ENCODE data around the gene LIMD2.

LIMD2 gene

GRCh38 chr17:63718988-63719387 lies 19.1 kb upstream of the LIMD2 start:
- no peak for TF ChIP-seq CTCF (IDR thresholded peaks at IDR 0.05; ENCODE audit: low read depth, low read length)
- peak; percentile 25 for DNase-seq (ENCODE audit: low read depth, low spot score)
- in situ Hi-C loops (cut with HindIII; ENCODE audit: low sequenced_read_pairs) = no loop called here
- no peak overlapping the region for H3K4me3 ChIP-seq (ENCODE audit: low read depth, low read length)

DNA sequence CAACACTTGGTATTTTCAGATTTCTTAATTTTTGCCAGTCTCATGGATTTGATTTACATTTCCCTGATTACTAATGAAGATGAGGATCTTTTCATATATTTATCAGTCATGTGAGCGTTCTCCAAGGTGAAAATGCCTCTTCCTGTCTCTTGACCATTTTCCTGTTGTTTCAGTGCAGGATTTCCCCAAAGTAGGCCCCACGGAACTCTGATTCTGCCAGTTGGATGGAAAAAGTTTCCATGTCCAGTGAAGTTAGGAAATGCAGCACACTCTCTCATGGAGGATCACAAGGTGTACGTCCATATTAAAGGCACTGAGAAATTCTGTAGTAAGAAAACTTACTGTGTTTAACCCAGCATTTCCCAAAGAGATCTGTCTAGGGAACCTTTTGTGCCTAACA lies 16.5 kb upstream of the LIMD2 start:
- in situ Hi-C loops (cut with HindIII; ENCODE audit: low sequenced_read_pairs) = no loop called here
- no peak for TF ChIP-seq CTCF (IDR thresholded peaks at IDR 0.05; ENCODE audit: low read depth, low read length)
- no peak overlapping the region for H3K4me3 ChIP-seq (ENCODE audit: low read depth, low read length)
- no peak for DNase-seq (ENCODE audit: low read depth, low spot score)

- no peak overlapping the region for H3K4me3 ChIP-seq (ENCODE audit: low read depth, low read length)
- TF ChIP-seq CTCF (IDR thresholded peaks at IDR 0.05; ENCODE audit: low read depth, low read length) = no peak
- DNase-seq (ENCODE audit: low read depth, low spot score) = no peak
- in situ Hi-C loops (cut with HindIII; ENCODE audit: low sequenced_read_pairs) = no loop called here
Observed at GRCh38 chr17:63714550-63715277, 14.8 kb upstream of the LIMD2 start.

- TF ChIP-seq CTCF (IDR thresholded peaks at IDR 0.05; ENCODE audit: low read depth, low read length) = no peak
- no peak overlapping the region for H3K4me3 ChIP-seq (ENCODE audit: low read depth, low read length)
- in situ Hi-C loops (cut with HindIII; ENCODE audit: low sequenced_read_pairs) = no loop called here
- DNase-seq (ENCODE audit: low read depth, low spot score) = no peak
Observed at GRCh38 chr17:63709110-63709509, 9.2 kb upstream of the LIMD2 start.

GRCh38 chr17:63707151-63707550 lies 7.2 kb upstream of the LIMD2 start:
- no peak for DNase-seq (ENCODE audit: low read depth, low spot score)
- TF ChIP-seq CTCF (IDR thresholded peaks at IDR 0.05; ENCODE audit: low read depth, low read length) = no peak
- in situ Hi-C loops (cut with HindIII; ENCODE audit: low sequenced_read_pairs) = no loop called here
- H3K4me3 ChIP-seq (ENCODE audit: low read depth, low read length) = no peak overlapping the region

DNA sequence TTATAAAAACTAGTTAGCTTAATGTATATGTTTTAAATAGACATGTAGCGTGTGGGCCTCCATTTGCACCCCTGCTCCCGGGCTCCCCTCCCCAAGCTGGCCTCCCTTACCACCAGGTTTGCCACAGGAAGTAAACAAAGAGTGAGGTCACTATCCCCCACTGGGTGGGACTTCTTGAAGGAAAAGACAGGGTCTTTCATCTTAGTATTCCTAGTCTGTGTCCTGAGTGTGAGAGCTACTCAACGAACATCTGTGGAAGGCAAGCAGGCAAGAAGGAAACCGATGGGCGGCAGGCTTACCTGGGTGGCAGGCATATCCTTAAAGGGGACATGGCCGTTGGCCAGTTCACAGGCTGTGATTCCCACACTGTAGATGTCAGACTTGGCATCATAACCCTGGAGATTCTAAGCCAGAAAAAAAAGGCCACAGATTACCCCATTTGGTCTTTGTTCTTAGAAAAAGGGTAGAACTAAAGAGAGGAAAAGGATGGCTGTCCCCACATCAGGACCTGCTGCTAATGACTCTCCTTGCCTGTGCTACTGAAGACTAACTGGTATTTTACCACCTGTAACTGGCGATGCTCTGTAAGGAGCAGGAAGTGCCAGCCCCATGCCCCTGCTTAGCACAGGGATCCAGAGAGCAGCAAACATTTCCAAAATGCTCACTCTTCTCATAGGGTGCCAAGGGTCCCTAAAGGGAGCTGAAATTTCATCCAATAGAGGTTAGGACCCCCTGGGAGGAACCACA lies 6.6 kb upstream of the LIMD2 start:
- in situ Hi-C loops (cut with HindIII; ENCODE audit: low sequenced_read_pairs) = no loop called here
- no peak for DNase-seq (ENCODE audit: low read depth, low spot score)

More for the DNA sequence above, 6.6 kb upstream of the LIMD2 start:
- no peak for TF ChIP-seq CTCF (IDR thresholded peaks at IDR 0.05; ENCODE audit: low read depth, low read length)
- no peak overlapping the region for H3K4me3 ChIP-seq (ENCODE audit: low read depth, low read length)
